GM19324 (cell line): ENCODE measurements around the gene MARK4.
"Not testable (repeated sequence)": the region's sequence is repeated elsewhere in the genome, so short reads cannot be mapped to it uniquely, and the experiment has no call there.

Source experiments
- ATAC-seq: cut with Tn5 transposase; IDR thresholded peaks from one replicate; pipeline ENCODE4 v1.9.1; 2021; ENCODE audit warnings: mild to moderate bottlenecking, moderate library complexity; ENCODE audit not compliant: unreplicated experiment, low FRiP score

MARK4 gene

DNA sequence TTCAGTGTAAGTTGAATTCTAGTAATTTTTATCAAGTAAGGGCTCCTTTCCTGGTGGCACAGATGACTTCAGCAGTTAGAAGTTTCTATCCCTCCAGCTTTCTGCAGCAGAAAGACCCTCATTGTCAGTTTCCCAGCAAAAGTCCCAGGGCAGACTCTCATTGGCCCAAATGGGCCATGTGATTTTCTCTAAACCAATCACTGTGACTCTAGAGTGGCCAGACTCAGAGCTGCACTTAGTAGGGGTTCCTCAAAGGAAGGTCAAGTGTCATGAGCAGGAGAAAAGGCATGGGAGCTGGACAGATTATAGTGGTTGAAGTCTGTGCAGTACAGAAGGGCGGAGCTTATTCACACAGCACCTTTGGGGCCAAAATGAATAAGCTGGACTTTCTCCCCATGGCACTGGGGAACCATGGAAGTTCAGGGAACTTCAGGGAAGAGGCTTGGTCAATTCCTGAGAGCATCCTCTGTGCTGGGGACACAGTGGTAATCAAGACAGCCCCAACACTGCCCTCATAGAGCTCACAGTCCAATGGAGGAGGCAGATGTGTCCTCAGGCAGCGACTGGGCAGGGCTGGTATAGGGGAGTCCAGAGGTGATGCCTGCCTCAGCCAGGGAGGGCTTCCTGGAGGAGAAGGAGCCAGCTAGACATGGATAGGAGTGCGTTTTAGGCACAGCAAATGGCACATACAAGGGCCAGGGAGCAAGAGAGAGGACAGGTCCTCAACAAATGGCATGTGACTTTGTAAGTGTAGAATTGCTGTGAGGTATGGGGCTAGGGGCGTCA is 53.3 kb downstream of the MARK4 start:
- no peak for ATAC-seq

GRCh38 chr19:45305007-45305406 is 53.9 kb downstream of the MARK4 start:
- ATAC-seq, result no peak

GRCh38 chr19:45305421-45305820 is 54.4 kb downstream of the MARK4 start:
- ATAC-seq, result no peak

DNA sequence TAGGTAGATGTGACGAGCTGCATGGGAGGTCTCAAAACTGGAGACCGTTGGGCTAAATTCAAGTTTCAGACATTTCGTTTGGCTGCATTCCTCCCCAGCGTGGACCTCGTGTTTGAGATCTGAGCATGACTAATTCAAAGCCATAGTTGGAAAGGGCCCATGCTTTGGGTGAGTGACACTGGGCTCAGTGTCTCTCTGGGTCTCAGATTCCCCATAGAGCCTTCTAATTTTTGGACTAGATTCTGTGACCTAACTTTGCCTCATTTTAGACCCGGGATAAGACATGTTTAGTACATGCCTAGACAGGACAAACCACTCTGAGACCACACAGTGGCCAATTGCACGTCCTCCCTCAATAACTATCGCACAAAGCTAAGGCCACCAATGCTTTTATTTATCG is 55.0 kb downstream of the MARK4 start:
- ATAC-seq, result no peak

GRCh38 chr19:45306518-45307027 is 55.5 kb downstream of the MARK4 start:
- no peak for ATAC-seq

GRCh38 chr19:45307361-45307760 is 56.3 kb downstream of the MARK4 start:
- no peak for ATAC-seq

DNA sequence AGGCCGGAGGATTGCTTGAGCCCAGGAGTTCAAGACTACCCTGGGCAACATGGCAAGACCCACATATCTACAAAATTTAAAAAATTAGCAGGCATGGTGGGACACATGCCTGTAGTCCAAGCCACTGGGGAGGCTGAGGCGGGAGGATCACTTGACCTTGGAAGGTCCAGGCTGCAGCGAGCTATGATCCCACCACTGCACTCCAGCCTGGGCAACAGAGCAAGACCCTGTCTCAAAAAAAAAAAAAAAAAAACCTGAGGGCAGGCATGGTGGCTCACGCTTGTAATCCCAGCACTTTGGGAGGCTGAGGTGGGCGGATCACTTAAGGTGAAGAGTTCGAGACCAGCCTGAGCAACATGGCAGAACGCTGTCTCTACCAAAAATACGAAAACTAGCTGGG is 58.3 kb downstream of the MARK4 start:
- not testable (repeated sequence) for ATAC-seq

GRCh38 chr19:45311621-45312020 is 60.5 kb downstream of the MARK4 start:
- no peak for ATAC-seq

GRCh38 chr19:45312285-45312684 is 61.2 kb downstream of the MARK4 start:
- ATAC-seq, result not testable (repeated sequence)

GRCh38 chr19:45314708-45315245 is 63.7 kb downstream of the MARK4 start:
- no peak for ATAC-seq

DNA sequence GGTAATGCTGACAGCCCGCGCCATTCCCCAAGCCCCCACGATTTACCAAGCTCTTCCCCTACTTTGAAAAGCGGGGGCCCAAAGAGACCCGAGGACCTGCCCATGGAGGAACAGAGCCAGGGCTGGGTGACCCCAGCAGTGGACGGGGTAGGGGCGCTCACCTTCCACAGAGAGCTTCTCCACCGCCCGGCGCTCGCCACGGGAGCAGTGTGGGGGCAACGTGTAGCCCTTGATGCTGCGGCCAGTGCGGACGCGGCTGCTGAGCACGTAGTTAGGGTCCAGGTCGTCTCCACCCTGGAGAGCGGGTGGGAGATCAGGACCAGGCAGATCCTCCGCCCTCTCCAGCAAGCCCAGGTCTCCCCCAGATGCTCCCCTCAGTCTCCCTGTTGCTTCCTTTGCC is 64.2 kb downstream of the MARK4 start:
- no peak for ATAC-seq

DNA sequence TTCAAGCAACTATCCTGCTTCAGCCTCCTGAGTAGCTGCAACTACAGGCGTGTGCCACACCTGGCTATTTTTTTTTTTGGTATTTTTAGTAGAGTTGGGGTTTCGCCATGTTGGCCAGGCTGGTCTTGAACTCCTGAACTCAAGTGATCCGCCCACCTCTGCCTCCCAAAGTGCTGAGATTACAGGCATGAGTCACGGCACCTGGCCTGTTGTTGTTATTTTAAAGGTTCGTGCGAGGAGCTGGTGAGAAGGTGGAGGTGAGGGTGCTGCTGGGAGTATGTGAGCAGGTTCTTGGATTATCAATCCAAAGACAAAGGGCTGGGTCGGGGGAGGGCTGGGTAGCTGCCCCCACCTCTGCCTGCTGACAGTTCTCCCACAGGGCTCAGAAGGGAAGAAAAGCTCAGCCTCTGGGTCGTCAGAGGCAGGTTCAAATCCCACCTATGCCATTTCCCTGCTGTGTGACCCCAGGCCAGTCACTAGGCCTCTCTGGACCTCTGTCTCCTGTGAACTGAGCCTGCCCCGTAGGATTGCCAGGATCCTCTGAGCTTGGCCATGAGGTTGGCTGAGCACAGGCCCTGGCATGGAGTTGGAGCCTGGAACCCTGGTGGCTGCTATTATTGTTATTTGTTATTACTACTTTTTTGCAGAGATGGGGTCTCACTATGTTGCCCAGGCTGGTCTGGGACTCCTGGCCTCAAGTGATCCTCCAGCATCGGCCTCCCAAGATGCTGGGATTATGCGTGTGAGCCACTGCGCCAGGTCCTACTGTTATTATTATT is 70.1 kb downstream of the MARK4 start:
- no peak for ATAC-seq

GRCh38 chr19:45321848-45322247 is 70.8 kb downstream of the MARK4 start:
- no peak for ATAC-seq

DNA sequence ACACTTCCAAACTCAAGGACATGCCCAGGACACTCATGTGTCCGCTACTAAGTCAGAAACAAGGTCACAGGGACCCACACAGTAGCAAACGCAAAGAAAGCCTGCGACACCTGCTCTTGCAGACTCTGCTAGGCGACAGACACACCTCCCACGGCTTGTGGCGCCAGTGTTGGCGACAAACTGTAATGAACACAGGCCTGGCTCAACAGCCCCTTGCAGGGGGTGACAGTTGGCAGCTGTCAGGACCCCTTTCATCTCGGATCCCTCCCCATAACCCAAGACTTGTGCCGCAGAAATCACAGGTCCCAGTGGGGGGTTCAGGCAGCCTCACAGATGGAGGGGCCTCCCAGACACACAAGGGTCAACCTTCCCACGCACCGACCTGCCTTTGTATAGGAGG is 71.2 kb downstream of the MARK4 start:
- ATAC-seq, result no peak

GRCh38 chr19:45322744-45323281 is 71.7 kb downstream of the MARK4 start, which contains the start of gene CKM:
TSS of gene CKM (minus strand) at chr19:45322875. CDS start at chr19:45319713, 3,162 bp downstream.
- ATAC-seq, result no peak

GRCh38 chr19:45323671-45324081 is 72.6 kb downstream of the MARK4 start:
- ATAC-seq, result no peak

DNA sequence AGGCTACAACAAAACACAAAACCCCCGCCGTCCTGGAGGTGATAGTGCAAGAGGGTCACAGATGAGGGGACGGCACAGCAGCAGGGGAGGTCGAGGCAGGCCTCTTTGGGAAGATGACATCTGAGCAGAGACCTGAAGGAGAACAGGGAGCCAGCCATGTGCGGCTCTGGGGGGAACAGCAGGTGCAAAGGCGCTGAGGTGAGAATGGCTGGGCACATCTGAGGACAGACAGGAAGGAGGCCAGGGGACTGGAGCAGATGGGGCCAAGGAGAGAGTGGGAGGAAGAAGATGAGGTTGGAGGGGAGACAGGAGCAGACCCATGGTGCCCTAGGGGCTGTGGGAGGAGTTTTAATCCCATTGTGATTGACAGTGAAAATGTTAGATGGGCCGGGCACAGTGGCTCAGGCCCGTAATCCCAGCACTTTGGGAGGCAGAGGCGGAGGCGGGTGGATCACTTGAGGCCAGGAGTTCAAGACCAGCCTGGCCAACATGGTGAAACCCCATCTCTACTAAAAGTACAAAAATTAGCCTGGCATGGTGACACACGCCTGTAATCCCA is 73.4 kb downstream of the MARK4 start:
- no peak for ATAC-seq

DNA sequence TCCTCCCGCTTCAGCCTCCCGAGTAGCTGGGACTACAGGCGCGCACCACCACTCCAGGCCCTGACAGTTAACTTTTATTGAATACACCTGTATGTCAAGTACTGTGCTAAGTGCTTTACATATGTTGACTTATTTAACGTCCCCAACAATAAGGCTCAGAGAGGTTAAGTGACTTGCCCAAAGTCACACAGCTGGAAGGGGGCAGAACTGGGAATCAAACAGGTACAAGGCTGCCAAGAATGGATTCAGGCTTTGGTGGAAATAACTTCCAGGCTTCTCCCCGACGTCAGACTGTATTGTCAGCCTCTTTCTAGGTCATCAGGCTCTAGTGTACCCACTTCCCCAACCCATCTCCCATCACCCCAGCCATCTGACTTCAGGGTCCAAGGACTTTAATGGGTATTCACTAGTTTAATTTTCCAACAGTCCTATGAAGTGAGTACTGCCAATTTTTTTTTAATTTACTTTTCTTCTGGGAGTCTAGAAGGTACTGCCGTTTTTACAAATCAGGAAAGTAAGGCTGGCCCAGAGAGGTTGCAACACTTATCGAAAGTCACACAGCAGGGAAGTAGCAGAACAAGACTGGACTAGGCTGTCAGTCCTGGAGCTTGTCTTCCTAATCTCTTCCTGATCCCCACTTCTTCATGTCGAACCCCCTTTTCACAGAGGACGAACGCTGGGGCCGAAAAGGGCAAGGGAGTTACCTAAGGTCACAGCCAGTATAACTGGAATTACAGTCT is 76.5 kb downstream of the MARK4 start:
- ATAC-seq, result no peak

DNA sequence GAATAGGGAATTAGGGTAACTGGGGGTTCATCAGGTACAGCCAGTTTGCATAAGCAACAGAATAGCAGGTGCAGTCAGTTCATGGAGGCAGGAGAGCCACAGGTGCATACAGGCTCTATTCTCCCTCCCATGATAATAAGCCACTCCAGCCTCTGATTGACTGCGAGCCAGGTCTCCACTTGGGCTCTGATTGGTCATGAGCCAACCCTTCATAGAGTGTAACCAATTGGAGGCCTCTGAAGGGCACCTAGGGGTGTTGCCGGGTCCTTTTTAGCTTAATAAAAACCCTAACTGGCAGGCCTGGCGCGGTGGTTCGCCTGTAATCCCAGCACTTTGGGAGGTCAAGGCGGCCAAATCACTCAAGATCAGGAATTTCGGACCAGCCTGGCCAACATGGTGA is 80.3 kb downstream of the MARK4 start:
- no peak for ATAC-seq
